KG1 (cell line): ENCODE results near the gene BCR.

Source experiments
- DNase-seq: peaks from one replicate; lab custom pipeline; 2025; lab: John Stamatoyannopoulos, UW

BCR gene

GRCh38 chr22:23217171-23218052 lies 37.1 kb downstream of the BCR start:
- DNase-seq: no peak

GRCh38 chr22:23218053-23218866 lies 38.0 kb downstream of the BCR start:
- no peak for DNase-seq

- no peak for DNase-seq
These were observed 38.5 kb downstream of the BCR start for GRCh38 chr22:23218867-23219251.

GRCh38 chr22:23219317-23219716 lies 39.0 kb downstream of the BCR start:
- no peak for DNase-seq

DNA sequence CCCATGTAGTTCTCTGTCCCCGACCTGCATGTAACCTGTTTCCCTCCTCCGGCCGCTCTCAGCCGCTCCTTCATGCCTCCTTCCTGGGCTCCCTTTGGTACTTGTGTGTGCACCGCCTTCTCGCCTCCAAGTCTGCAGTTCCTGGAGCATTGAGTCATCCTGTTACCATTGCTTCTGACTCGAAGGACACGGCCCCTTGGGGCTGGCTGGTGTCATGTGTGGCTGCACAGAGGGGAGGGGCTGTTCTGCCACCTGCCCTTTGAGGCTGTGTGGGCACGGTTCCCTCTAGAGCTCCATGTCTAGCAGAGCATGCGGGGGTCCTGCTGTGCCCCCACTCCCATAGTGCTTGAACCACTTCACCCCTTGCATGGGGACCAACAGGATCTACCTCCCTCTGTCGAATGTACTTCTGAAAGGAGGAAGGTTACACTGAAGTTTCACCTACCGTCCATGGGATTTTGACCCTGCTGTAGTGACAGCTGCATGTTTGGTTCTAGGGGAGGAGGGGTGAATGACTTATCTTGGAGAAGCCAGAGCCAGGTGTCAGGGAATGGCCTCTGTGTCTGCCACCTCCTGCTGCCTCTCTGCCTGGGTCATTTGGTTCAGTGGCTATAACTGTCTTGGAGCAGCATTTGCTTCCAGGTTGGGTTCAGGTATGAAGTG lies 39.6 kb downstream of the BCR start:
- no peak for DNase-seq

DNA sequence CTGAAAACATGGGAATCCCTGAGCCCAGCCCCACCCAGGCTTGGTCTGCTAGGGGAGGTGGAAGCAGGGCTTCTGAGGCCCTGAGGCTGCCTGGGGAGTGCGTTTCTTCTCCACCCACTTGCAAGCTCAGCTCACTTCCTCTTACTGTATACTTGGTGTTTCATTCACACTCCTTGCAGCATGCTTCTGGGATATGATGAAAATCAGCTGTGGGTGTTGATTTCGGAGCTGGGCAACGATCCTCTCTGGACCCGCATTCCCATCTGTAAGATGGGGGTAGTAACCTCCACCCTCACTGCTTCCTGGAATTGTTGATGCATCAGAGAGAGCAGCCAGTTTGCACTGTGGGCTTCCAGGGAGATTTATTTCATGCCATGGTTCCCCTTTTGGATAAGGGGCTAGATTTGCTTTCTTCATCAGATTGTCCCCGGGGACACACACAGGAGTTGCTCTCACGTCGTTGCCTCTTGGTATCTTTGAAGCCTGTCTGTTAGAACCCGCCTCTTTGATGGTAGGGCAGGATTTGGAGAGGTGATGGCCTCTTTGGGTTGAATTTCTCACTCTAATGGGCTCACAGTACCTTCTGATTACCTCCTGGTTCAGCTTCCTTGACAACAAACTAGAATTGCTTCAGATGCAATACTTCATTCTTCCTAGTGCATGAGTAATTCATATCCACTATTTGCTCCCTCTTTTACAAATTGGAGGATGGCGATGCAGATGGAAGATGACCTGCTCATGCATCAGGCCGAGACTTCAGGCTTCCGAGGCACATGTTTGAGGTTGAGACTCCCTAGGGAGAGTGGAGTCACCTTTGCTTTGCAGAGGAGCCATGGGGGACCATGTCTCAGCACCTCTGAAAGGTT lies 40.4 kb downstream of the BCR start:
- peak; percentile 19 for DNase-seq

GRCh38 chr22:23221351-23221804 lies 41.1 kb downstream of the BCR start:
- no peak for DNase-seq

DNA sequence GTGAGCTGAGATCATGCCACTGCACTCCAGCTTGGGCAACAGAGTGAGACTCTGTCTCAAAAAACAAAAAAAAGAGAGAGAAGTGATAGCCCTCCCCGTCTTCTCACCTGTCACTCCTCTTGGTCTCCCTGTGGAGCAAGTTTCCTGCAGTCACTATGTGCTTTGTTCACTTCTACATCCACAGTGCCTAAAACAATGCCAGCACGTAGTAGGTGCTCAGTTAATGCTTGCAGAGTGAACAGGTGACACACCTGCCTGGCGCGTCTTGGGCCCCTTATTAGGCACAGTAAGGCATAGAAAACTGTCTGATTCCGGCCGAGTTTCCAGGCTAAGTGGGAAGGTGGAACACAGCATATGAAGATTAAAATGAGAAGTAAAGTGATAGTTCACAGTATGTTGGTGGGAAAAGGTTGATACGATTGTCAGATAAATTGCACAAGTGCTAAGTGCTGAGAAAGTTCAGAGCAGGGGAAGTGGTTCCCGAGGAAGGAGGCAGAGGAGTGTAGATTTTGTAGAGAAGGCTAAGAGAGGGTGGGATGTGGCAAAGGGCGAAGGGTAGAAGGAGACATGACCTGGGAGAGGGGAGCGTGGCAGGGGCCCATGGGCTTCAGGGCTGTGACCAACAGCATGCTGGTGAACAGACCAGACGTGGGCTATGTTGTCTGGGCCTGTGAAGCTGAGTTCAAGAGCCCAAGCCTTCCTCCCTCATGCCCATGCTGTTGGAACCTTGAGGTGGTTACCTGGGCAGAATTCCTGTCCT lies 41.9 kb downstream of the BCR start:
- no peak for DNase-seq

- no peak for DNase-seq
These were observed 42.7 kb downstream of the BCR start for GRCh38 chr22:23222793-23223568.

DNA sequence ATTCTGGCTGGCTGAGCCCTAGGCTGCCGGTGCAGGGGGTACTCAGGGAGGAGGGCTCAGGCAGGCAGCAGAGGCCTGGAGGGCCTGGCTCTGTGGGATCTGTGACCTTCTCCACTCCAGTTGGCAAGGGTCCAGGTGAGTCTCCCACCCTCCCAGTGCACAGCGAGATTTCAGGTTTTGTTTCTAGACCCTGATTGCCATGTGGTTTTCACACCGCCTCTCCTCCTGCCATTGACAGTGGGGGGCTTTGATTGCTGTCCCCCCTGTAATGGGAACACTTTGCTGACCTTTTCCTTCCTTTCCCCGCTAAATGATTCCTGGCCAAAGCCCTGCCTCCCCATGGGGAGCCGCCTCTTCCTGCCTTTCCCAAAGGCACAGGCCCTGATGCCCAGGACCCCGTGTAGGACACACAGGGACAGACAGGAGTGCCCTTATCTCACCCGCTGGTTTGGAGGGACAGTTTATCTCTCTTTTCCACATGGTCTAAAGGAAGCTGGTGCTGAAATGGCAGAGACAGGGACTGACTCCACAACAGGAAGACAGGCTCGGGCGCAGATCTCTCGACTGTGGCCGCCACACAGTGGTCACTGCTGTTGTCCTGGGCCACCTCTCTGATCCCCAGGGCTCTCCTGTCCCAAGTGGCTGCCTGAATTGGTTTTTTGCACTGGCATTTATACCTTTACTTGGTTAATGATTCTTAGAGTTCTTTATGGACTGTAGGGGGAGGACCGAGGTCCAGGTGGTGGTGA lies 43.4 kb downstream of the BCR start:
- DNase-seq: no peak

DNA sequence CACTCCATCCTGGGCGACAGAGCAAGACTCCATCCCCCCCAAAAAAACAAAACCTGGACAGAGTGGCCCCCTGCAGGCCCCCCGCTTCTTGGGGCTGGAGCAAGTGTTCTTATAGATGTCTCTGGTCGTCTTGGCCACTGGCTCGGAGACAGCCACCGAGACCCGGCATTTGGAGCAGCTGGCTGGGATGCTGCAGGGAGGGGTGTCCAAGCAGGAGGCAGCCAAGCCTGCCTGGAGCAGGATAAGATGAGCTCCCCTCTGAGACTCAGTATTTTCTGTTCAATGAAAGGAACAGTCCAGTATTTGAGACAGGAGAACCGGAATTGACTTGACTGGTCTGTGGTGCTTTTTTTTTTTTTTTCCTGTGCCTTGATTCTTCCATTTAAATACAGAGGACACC lies 44.5 kb downstream of the BCR start:
- no peak for DNase-seq

GRCh38 chr22:23225337-23225723 lies 45.0 kb downstream of the BCR start:
- DNase-seq: no peak

DNA sequence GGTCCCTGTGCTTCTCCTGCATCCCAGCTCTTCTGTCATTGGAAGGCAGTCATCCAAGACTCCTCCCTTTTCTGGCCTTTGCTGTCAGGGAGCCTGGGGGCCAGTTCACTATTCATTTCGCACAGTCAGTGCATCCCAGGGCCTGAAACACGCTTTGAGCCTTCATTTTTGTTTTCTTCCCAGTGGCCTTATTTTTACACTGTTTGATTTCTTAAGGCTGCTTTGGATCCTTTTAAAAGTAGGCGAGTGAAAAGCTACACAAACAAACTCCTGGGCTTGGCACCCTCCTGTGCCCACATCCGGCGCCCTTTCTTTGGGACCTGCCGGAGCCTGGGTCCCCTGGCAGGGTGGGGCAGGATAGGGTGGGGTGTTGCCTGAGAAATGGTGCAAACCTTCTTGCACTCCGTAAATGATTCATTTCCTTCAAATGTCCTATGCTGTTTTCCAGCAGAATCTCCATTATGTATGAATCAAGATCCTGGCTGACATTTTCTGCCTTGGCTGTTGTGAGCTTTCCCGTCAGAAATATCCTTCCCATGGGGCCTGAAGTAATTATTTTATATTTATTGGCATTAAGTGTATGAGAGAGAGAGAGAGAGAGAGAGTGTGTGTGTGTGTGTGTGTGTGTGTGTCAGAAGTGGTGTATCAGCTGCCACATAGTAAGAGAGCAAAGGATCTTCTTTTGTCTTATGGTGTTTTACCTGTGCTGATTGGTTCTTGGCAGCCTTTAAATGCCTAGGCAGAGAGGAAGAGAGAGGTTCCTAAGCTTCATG lies 45.6 kb downstream of the BCR start:
- DNase-seq: no peak

- no peak for DNase-seq
These were observed 46.2 kb downstream of the BCR start for GRCh38 chr22:23226497-23226850.

- no peak for DNase-seq
These were observed 47.1 kb downstream of the BCR start for GRCh38 chr22:23227380-23227779.

DNA sequence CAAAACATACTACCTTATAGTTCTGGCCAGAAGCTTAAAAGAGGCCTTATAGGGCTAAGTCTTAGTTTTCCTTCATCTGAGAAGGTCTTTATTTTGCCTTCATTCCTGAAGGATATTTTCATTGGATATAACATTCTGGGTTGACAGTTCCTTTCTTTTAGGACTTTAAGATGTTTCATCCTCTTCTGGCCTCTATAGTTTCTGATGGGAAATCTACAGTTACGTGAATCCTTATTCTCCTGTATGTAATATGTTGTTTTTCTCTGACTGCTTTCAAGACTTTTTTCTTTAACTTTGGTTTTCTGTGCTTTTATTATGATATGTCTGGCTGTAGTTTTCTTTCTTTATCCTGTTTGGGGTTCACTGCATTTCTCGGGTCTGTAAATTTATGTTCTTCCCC lies 48.2 kb downstream of the BCR start:
- DNase-seq: no peak

DNA sequence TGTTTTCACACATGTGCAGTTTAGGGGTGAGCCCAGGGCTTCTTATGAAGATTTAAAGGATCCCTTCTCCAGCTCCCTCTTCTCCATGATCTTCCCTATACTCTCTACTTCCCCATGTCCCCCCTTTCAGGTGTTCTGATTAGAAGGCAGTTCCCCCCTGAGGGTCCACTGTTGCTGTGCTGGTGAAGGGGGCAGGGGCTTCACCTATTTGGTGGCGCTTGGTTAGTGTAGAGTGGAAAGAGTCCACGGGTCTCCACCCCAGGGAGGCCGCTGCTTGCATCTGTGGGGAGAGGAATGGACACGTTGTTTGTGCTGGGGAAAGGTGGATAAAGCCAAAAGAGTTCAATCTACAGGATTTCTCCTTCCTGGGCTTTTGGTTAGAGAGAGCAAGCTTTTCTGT lies 49.3 kb downstream of the BCR start:
- no peak for DNase-seq

DNA sequence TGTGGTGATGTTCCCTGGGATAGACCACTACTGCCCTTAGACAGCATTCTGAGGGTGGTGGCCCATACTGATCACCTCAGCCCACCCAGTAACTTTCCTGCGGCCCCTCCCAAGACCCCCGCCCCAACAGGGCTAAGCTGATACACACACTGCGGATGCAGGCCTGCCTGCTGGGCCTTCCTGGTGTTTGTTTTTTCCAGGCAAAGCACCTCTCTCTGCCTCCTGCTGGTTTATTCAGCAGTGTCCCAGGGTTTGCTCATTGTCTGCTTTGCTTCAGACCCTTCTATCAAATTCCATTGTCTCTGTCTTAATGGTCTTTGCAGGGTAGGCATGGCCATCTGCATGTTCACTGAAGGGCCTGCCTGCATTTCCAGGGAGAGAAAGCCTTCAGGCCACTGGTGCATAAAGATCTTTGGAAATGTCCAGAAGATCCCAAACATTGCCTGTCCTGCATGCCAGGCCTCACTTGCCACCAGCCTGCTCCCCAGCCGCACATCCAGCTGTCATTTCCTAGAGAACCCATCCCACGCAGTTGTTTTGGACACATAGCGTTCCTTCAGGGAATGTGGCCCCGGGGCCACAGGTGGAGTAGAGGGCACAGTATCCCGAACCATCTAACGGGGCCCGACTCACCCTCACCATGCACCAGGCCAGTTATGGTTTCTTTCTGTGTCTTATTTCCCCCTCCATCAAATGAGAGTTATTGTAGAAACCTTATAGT lies 50.2 kb downstream of the BCR start:
- DNase-seq: no peak
